H1 (cell line): Measurements from ENCODE around the gene ABLIM1. TPM values are rescaled to one million over a fixed set of nuclear protein-coding genes. Genes with fewer than 3 reads are reported as not detected.

Experiments used
- CTCF ChIA-PET: fragments of 300-600 bp; sonication (Branson Sonifier 250); formaldehyde crosslinking; loops from one replicate; lab custom pipeline; 2021; ENCODE audit not compliant: partially characterized antibody; lab: Charles Lee
- POLR2A ChIA-PET: fragments of 300-600 bp; sonication (Branson Sonifier 250); formaldehyde crosslinking; loops from one replicate; lab custom pipeline; 2021; ENCODE audit warnings: inconsistent platforms; ENCODE audit not compliant: partially characterized antibody; lab: Charles Lee
- DNase-seq, 2 experiments: peaks; one replicate each; pipeline versions ENCODE4 v3.0.0 to v3.0.0-alpha.2; 2010 to 2022; ENCODE audit warnings: low spot score in 2 of 2, low read depth in 1 of 2, mixed read lengths in 1 of 2
- FAIRE-seq: peaks from 2 replicates; lab custom pipeline; 2011; peaks lifted over from hg19 to GRCh38; lab: Jason Lieb, UNC
- H2AFZ ChIP-seq: 2 replicates; pipeline ENCODE4 v1.8.1; 2012; ENCODE audit warnings: low read length, inconsistent platforms
- H2AK5ac ChIP-seq: 2 replicates; pipeline ENCODE4 v1.6.1; 2013; ENCODE audit warnings: low read depth, low read length
- H2BK120ac ChIP-seq: replicated peaks from 2 replicates; pipeline ENCODE3; 2013; ENCODE audit warnings: low read depth, low read length, inconsistent platforms
- H2BK12ac ChIP-seq: 2 replicates; pipeline ENCODE4 v1.6.1; 2013; ENCODE audit warnings: low read depth, low read length
- H2BK15ac ChIP-seq: 2 replicates; pipeline ENCODE4 v1.6.1; 2013; ENCODE audit warnings: low read length
- H2BK20ac ChIP-seq: 2 replicates; pipeline ENCODE4 v1.6.1; 2013; ENCODE audit warnings: low read length
- H2BK5ac ChIP-seq: 2 replicates; pipeline ENCODE4 v1.6.1; 2013; ENCODE audit warnings: low read depth, low read length
- H3K14ac ChIP-seq: 2 replicates; pipeline ENCODE4 v1.6.1; 2013; ENCODE audit warnings: inconsistent platforms; ENCODE audit not compliant: insufficient read length
- H3K18ac ChIP-seq: 2 replicates; pipeline ENCODE4 v1.6.1; 2013; ENCODE audit warnings: low read length; ENCODE audit errors: extremely low read depth
- H3K23ac ChIP-seq: 2 replicates; pipeline ENCODE4 v1.6.1; 2013; ENCODE audit warnings: inconsistent platforms; ENCODE audit not compliant: insufficient read length
- H3K23me2 ChIP-seq: 2 replicates; pipeline ENCODE4 v1.6.1; 2013; ENCODE audit warnings: low read depth, low read length
- H3K27ac ChIP-seq: 2 replicates; pipeline ENCODE4 v1.6.1; 2011; ENCODE audit warnings: low read depth, low read length, inconsistent platforms
- H3K27me3 ChIP-seq, 4 experiments: replicated peaks in 1 of 4; 1 replicate in 1 of 4; 2 replicates in 3 of 4; pipeline versions ENCODE4 v1.6.1 to v1.8.1; 2011 to 2013; ENCODE audit warnings: low read length in 3 of 4, mild to moderate bottlenecking in 3 of 4, inconsistent platforms in 2 of 4, mixed read lengths in 2 of 4, moderate library complexity in 1 of 4; ENCODE audit not compliant: control insufficient read depth in 3 of 4, insufficient read depth in 3 of 4; ENCODE audit errors: extremely low read depth in 1 of 4
- H3K36me3 ChIP-seq, 4 experiments: 2 replicates each; pipeline versions ENCODE4 v1.6.1 to v1.8.1; 2011 to 2013; ENCODE audit warnings: mild to moderate bottlenecking in 4 of 4, low read length in 3 of 4, moderate library complexity in 2 of 4, control low read depth in 1 of 4, inconsistent platforms in 1 of 4; ENCODE audit not compliant: insufficient read depth in 4 of 4, control insufficient read depth in 2 of 4
- H3K4ac ChIP-seq: replicated peaks from 2 replicates; pipeline ENCODE3; 2013; ENCODE audit warnings: low read length, low read depth, mixed read lengths, inconsistent platforms; ENCODE audit not compliant: insufficient read length
- H3K4me1 ChIP-seq, 4 experiments: replicated peaks in 1 of 4; 1 replicate in 1 of 4; 2 replicates in 3 of 4; pipeline versions ENCODE4 v1.6.1 to v1.8.1; 2011 to 2013; ENCODE audit warnings: low read length in 3 of 4, inconsistent platforms in 2 of 4, mixed read lengths in 1 of 4; ENCODE audit not compliant: insufficient read depth in 4 of 4, control insufficient read depth in 3 of 4
- H3K4me2 ChIP-seq, 2 experiments: 2 replicates each; pipeline versions ENCODE4 v1.6.1 to v1.8.1; 2011 to 2013; ENCODE audit warnings: low read depth in 2 of 2, low read length in 2 of 2, control low read depth in 1 of 2, inconsistent platforms in 1 of 2, mild to moderate bottlenecking in 1 of 2; ENCODE audit not compliant: insufficient read depth in 1 of 2
- H3K4me3 ChIP-seq, 4 experiments: fragments of 200-600, 300-600 bp in 1 of 4; sonication (generic), shearing (Covaris generic), sonication (Bioruptor Twin) in 1 of 4; 2 replicates each; pipeline versions ENCODE4 v1.5.1 to v1.8.1; 2011 to 2016; ENCODE audit warnings: low read length in 4 of 4, low read depth in 3 of 4, control low read depth in 2 of 4, inconsistent platforms in 2 of 4, mild to moderate bottlenecking in 2 of 4, mixed read lengths in 1 of 4, moderate library complexity in 1 of 4; ENCODE audit not compliant: insufficient read depth in 2 of 4; ENCODE audit errors: extremely low read depth in 1 of 4
- H3K56ac ChIP-seq: replicated peaks from 2 replicates; pipeline ENCODE3; 2013; ENCODE audit warnings: low read depth, mild to moderate bottlenecking, mixed read lengths, low read length, inconsistent platforms; ENCODE audit not compliant: insufficient read length
- H3K79me1 ChIP-seq: 2 replicates; pipeline ENCODE4 v1.6.1; 2013; ENCODE audit warnings: low read depth, low read length, control low read depth
- H3K79me2 ChIP-seq, 2 experiments: 2 replicates each; pipeline versions ENCODE4 v1.6.1 to v1.8.1; 2012 to 2013; ENCODE audit warnings: low read length in 2 of 2, mild to moderate bottlenecking in 2 of 2, inconsistent platforms in 1 of 2; ENCODE audit not compliant: insufficient read depth in 2 of 2, control insufficient read depth in 1 of 2
- H3K9ac ChIP-seq, 4 experiments: replicated peaks in 1 of 4; 1 replicate in 1 of 4; 2 replicates in 3 of 4; pipeline versions ENCODE4 v1.6.1 to v1.8.1; 2011 to 2013; ENCODE audit warnings: low read depth in 3 of 4, low read length in 3 of 4, control low read depth in 2 of 4, mild to moderate bottlenecking in 2 of 4, moderate library complexity in 2 of 4, inconsistent platforms in 1 of 4; ENCODE audit errors: extremely low read depth in 1 of 4
- H3K9me3 ChIP-seq, 2 experiments: 2 replicates each; pipeline versions ENCODE4 v1.6.1 to v1.8.1; 2012 to 2013; ENCODE audit warnings: mild to moderate bottlenecking in 2 of 2, moderate library complexity in 2 of 2, control low read depth in 1 of 2, inconsistent platforms in 1 of 2, low read depth in 1 of 2, low read length in 1 of 2, mixed read lengths in 1 of 2; ENCODE audit not compliant: insufficient read depth in 2 of 2
- H4K20me1 ChIP-seq, 2 experiments: replicated peaks in 1 of 2; 2 replicates each; pipeline versions ENCODE3 to v1.8.1; 2011 to 2013; ENCODE audit warnings: inconsistent platforms in 2 of 2, low read length in 2 of 2, mild to moderate bottlenecking in 1 of 2; ENCODE audit not compliant: insufficient read depth in 2 of 2, control insufficient read depth in 1 of 2
- H4K5ac ChIP-seq: 2 replicates; pipeline ENCODE4 v1.6.1; 2013; ENCODE audit warnings: low read length, low read depth, mixed read lengths, inconsistent platforms; ENCODE audit not compliant: insufficient read length
- H4K8ac ChIP-seq: 2 replicates; pipeline ENCODE4 v1.8.0; 2013; ENCODE audit warnings: mild to moderate bottlenecking, moderate library complexity, low read length, inconsistent platforms; ENCODE audit not compliant: insufficient read depth; ENCODE audit errors: extremely low read depth
- H4K91ac ChIP-seq: replicated peaks from 2 replicates; pipeline ENCODE3; 2013; ENCODE audit warnings: low read length, mixed read lengths, inconsistent platforms; ENCODE audit not compliant: insufficient read length
- ASH2L ChIP-seq: fragments of 200-600, 300-600 bp; sonication (generic); IDR thresholded peaks from one replicate; pipeline ENCODE4 v1.7.1; 2017; ENCODE audit warnings: low read length
- CHD1 ChIP-seq: IDR thresholded peaks from 2 replicates; pipeline ENCODE4 v1.6.1; 2012; ENCODE audit warnings: low read depth, low read length, improper control_type of control experiment
- GTF2F1 ChIP-seq: IDR thresholded peaks from 2 replicates; pipeline ENCODE4 v1.6.1; 2012; ENCODE audit warnings: low read depth, low read length, improper control_type of control experiment, borderline replicate concordance
- KDM4A ChIP-seq: IDR thresholded peaks from one replicate; pipeline ENCODE4 v1.7.1; 2012; ENCODE audit warnings: low read depth, mild to moderate bottlenecking, moderate library complexity, low read length, inconsistent platforms; ENCODE audit not compliant: severe bottlenecking
- NRF1 ChIP-seq: IDR thresholded peaks from 2 replicates; pipeline ENCODE4 v1.6.1; 2011; ENCODE audit warnings: mild to moderate bottlenecking, low read depth, low read length, improper control_type of control experiment
- POLR2AphosphoS5 ChIP-seq: IDR thresholded peaks from 2 replicates; pipeline ENCODE4 v1.6.1; 2011; ENCODE audit warnings: low read depth, low read length
- RAD21 ChIP-seq, 2 experiments: IDR thresholded peaks in 1 of 2; conservative IDR thresholded peaks in 1 of 2; 2 replicates each; pipeline ENCODE4 v1.6.1; 2011; ENCODE audit warnings: low read depth in 2 of 2, low read length in 2 of 2, improper control_type of control experiment in 1 of 2, inconsistent platforms in 1 of 2, mild to moderate bottlenecking in 1 of 2, moderate library complexity in 1 of 2
- RNF2 ChIP-seq: fragments of 200-900, 300-1000 bp; sonication (generic); IDR thresholded peaks from 2 replicates; pipeline ENCODE4 v1.7.1; 2016; ENCODE audit warnings: borderline replicate concordance, low read depth, mild to moderate bottlenecking, antibody characterized with exemption, low read length; ENCODE audit not compliant: poor library complexity, severe bottlenecking; ENCODE audit errors: missing control alignments
- SIN3A ChIP-seq, 2 experiments: IDR thresholded peaks in 1 of 2; conservative IDR thresholded peaks in 1 of 2; 2 replicates each; pipeline ENCODE4 v1.6.1; 2011 to 2012; ENCODE audit warnings: low read length in 2 of 2, improper control_type of control experiment in 1 of 2, low read depth in 1 of 2, mild to moderate bottlenecking in 1 of 2
- SIX5 ChIP-seq: IDR thresholded peaks from 2 replicates; pipeline ENCODE4 v1.6.1; 2011; ENCODE audit warnings: mild to moderate bottlenecking, low read depth, low read length
- SP2 ChIP-seq: IDR thresholded peaks from 2 replicates; pipeline ENCODE4 v1.6.1; 2012; ENCODE audit warnings: mild to moderate bottlenecking, low read length, inconsistent platforms
- TAF7 ChIP-seq: optimal IDR thresholded peaks from 2 replicates; pipeline ENCODE3; 2011; ENCODE audit warnings: low read depth, mild to moderate bottlenecking, inconsistent platforms, low read length, moderate library complexity, borderline replicate concordance
- WGBS, 2 experiments: shearing (Covaris generic) in 1 of 2; methylation state at CpG; one replicate each; pipeline versions ENCODE4 v1.1.6 to v1.1.7; 2013 to 2015; ENCODE audit warnings: low lambda C conversion rate in 2 of 2, mixed read lengths in 2 of 2, inconsistent platforms in 1 of 2, low coverage in 1 of 2, missing lambda C conversion rate in 1 of 2; ENCODE audit not compliant: insufficient replicate concordance in 2 of 2, insufficient coverage in 1 of 2, insufficient read length in 1 of 2; ENCODE audit errors: extremely low coverage in 1 of 2, missing lambda C conversion rate in 1 of 2; 5-methylcytosine and 5-hydroxymethylcytosine counted together
- polyA plus RNA-seq, 7 experiments: library from polyadenylated mRNA; depleted of rRNA in 3 of 7; stranded (reverse) in 5 of 7; unstranded in 2 of 7; fragments of >200 nt in 5 of 7; fragments of 200-250 nt in 2 of 7; gene quantifications; 1 replicate in 5 of 7; 2 replicates in 1 of 7; 4 replicates in 1 of 7; pipeline versions ENCODE4 v1.2.1 to v1.2.3, GENCODE V29; 2011 to 2013; ENCODE audit warnings: missing spikeins in 2 of 7, mixed read lengths in 2 of 7
- total RNA-seq: library from RNA; stranded (reverse); fragmentation: NEBNext Ultra II Directional; extraction: Animal tissue kit (Norgen Biotek cat#: 25700); gene quantifications from 2 replicates; pipeline ENCODE4 v1.2.1, GENCODE V29; 2021

ABLIM1 gene
- total and polyA plus RNA-seq, 2 of the 8 experiments (the other 6 are each of a cell fraction or from before 2014, with no cell fraction given) = 51.2 to 51.7 TPM

DNA sequence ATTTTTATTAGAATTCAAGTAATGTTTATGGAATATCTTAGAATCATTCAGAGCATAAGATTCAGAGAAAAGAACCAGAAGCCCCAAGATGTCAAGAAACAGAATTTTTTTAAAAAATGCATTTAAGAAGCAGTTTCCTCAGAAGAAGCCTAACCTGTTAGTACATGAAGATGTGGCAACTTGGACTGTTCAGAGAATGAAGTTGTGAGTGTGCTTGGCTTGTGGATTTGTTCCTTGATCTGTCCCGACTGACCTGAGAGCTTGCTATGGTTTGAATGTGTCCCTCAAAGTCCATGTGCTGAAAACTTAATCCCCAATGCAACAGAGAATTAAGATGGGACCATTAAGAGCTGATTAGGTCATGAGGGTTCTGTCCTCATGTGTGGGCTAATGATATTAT, 240.0 kb downstream of the ABLIM1 start:
- Histone ChIP-seq H2AK5ac (no peak overlapping the region), H2BK20ac (no peak overlapping the region), H2BK5ac (no peak overlapping the region), H3K23ac (no peak overlapping the region), H2BK120ac (no peak overlapping the region), H4K8ac (no peak overlapping the region), H2BK15ac (no peak overlapping the region), H3K27ac (no peak overlapping the region), H3K4me3 (no peak overlapping the region), H3K27me3 (peaks cover 0 to 1% (median 0%) of the 10 kb centered on the region in 4 experiments; a peak in 2 of 7 replicates), H3K36me3 (no peaks in the 10 kb centered on the region), H3K4me1 (no peaks in the 10 kb centered on the region), H3K23me2 (no peaks in the 10 kb centered on the region), H3K79me2 (no peaks in the 10 kb centered on the region), H3K9me3 (no peaks in the 10 kb centered on the region), H3K56ac (no peak overlapping the region), H3K79me1 (no peaks in the 10 kb centered on the region), H3K18ac (no peak overlapping the region), H4K5ac (no peak overlapping the region), H3K4me2 (no peak overlapping the region), H2BK12ac (no peak overlapping the region), H3K14ac (no peak overlapping the region), H2AFZ (no peak overlapping the region), H4K20me1 (no peaks in the 10 kb centered on the region), H3K9ac (no peak overlapping the region), H4K91ac (no peak overlapping the region), H3K4ac (no peak overlapping the region)
- POLR2A ChIA-PET = interaction anchor here (0.5 kb wide), 1 partner anchor 570 kb away, joined by 3 read pairs; no protein-coding TSS in a partner anchor
- CTCF ChIA-PET = interaction anchor here (1.6 to 2.0 kb wide), 2 partner anchors 31 to 115 kb away, joined by 3 to 10 read pairs; no protein-coding TSS in a partner anchor
- no peak for TF ChIP-seq POLR2AphosphoS5
- TF ChIP-seq TAF7 = no peak
- TF ChIP-seq RNF2 = no peak
- no peak for TF ChIP-seq NRF1
- TF ChIP-seq GTF2F1 = no peak
- no peak for TF ChIP-seq SIX5
- TF ChIP-seq ASH2L = no peak
- TF ChIP-seq KDM4A = no peak
- TF ChIP-seq CHD1 = no peak
- TF ChIP-seq SIN3A (conservative IDR thresholded peaks at IDR 0.05 in 1 of 2, IDR thresholded peaks at IDR 0.05 in 1 of 2; ENCODE audit: low read depth in 1 of 2, low read length in 2 of 2) = no peak
- no peak for TF ChIP-seq RAD21 (IDR thresholded peaks at IDR 0.05 in 1 of 2, conservative IDR thresholded peaks at IDR 0.05 in 1 of 2; ENCODE audit: low read depth in 2 of 2, low read length in 2 of 2)
- TF ChIP-seq SP2 = no peak
- WGBS, 2 experiments = 100% methylated on average over 1 of the region's 1 CpG; no CpG with 5 or more reads in 1 of the 2 experiments
- no peak for DNase-seq
- no peak for FAIRE-seq
